ENCODE data around the gene AGER. TPM values are rescaled to one million over a fixed set of nuclear protein-coding genes. Genes with fewer than 3 reads are reported as not detected.

AGER gene
- total RNA-seq, 1 donor from 2014 or later, result 4.1 TPM

GRCh38 chr6:32222333-32223230 is 38.5 kb upstream of the AGER start:
- TF ChIP-seq CTCF (IDR thresholded peaks at IDR 0.05), result no peak
- Mint-ChIP-seq H3K4me3 (ENCODE audit: unreplicated experiment) (no peak overlapping the region), H3K4me1 (ENCODE audit: unreplicated experiment) (no peaks in the 10 kb centered on the region), H3K36me3 (ENCODE audit: unreplicated experiment) (no peaks in the 10 kb centered on the region), H3K27ac (ENCODE audit: unreplicated experiment) (no peak overlapping the region), H3K27me3 (ENCODE audit: unreplicated experiment) (peaks cover 22% of the 10 kb centered on the region), H3K9me3 (ENCODE audit: unreplicated experiment) (no peaks in the 10 kb centered on the region)
- DNase-seq (ENCODE audit: extremely low spot score, unreplicated experiment), result no peak

- Mint-ChIP-seq H3K4me3 (ENCODE audit: unreplicated experiment) (no peak overlapping the region), H3K9me3 (ENCODE audit: unreplicated experiment) (no peaks in the 10 kb centered on the region), H3K27ac (ENCODE audit: unreplicated experiment) (no peak overlapping the region), H3K27me3 (ENCODE audit: unreplicated experiment) (peaks cover 26% of the 10 kb centered on the region), H3K4me1 (ENCODE audit: unreplicated experiment) (no peaks in the 10 kb centered on the region), H3K36me3 (ENCODE audit: unreplicated experiment) (no peaks in the 10 kb centered on the region)
- TF ChIP-seq CTCF (IDR thresholded peaks at IDR 0.05), result no peak
- DNase-seq (ENCODE audit: extremely low spot score, unreplicated experiment), result no peak
These were observed 36.0 kb upstream of the AGER start for GRCh38 chr6:32220021-32220420.

GRCh38 chr6:32218167-32218566 is 34.1 kb upstream of the AGER start:
- Mint-ChIP-seq H3K27me3 (ENCODE audit: unreplicated experiment) (peaks cover 28% of the 10 kb centered on the region), H3K4me3 (ENCODE audit: unreplicated experiment) (no peak overlapping the region), H3K36me3 (ENCODE audit: unreplicated experiment) (no peaks in the 10 kb centered on the region), H3K27ac (ENCODE audit: unreplicated experiment) (no peak overlapping the region), H3K4me1 (ENCODE audit: unreplicated experiment) (no peaks in the 10 kb centered on the region), H3K9me3 (ENCODE audit: unreplicated experiment) (no peaks in the 10 kb centered on the region)
- DNase-seq (ENCODE audit: extremely low spot score, unreplicated experiment), result no peak
- TF ChIP-seq CTCF (IDR thresholded peaks at IDR 0.05), result no peak

- no peaks in the 10 kb centered on the region for H3K36me3 Mint-ChIP-seq (ENCODE audit: unreplicated experiment)
- H3K4me3 Mint-ChIP-seq (ENCODE audit: unreplicated experiment), result no peak overlapping the region
These were observed 32.9 kb upstream of the AGER start for GRCh38 chr6:32216998-32217397.

More at GRCh38 chr6:32216998-32217397, 32.9 kb upstream of the AGER start:
- no peak for DNase-seq (ENCODE audit: extremely low spot score, unreplicated experiment)
- no peaks in the 10 kb centered on the region for H3K9me3 Mint-ChIP-seq (ENCODE audit: unreplicated experiment)
- no peaks in the 10 kb centered on the region for H3K4me1 Mint-ChIP-seq (ENCODE audit: unreplicated experiment)
- H3K27me3 Mint-ChIP-seq (ENCODE audit: unreplicated experiment), result peaks cover 28% of the 10 kb centered on the region
- TF ChIP-seq CTCF (IDR thresholded peaks at IDR 0.05), result no peak
- H3K27ac Mint-ChIP-seq (ENCODE audit: unreplicated experiment), result no peak overlapping the region

All from osteocyte (in vitro differentiated cells).